HEK293 (cell line): Measurements from ENCODE around the gene ITPKC.
A peak's percentile ranks its signal among the peaks of the same experiment; 100 is the strongest.

Source experiments
- CTCF ChIA-PET: fragments of 350-600 bp; formaldehyde crosslinking; extraction: SDS; loops from one replicate; lab custom pipeline; 2021; ENCODE audit warnings: antibody characterized with exemption; lab: Yijun Ruan, JAX
- POLR2A ChIA-PET: fragments of 300-600 bp; formaldehyde crosslinking; extraction: SDS; loops from one replicate; lab custom pipeline; 2020; ENCODE audit warnings: antibody characterized with exemption, inconsistent platforms; lab: Yijun Ruan, JAX
- H3K27ac ChIP-seq: fragments of 200-500 bp; sonication (Bioruptor generic); 2 replicates; pipeline ENCODE4 v1.5.1; 2014; ENCODE audit warnings: low read depth, low read length, control low read depth, inconsistent platforms; ENCODE audit errors: extremely low read depth
- H3K36me3 ChIP-seq, 2 experiments: fragments of 200-500 bp in 1 of 2; sonication (Bioruptor generic) in 1 of 2; 1 replicate in 1 of 2; 2 replicates in 1 of 2; pipeline ENCODE4 v1.5.1; 2014 to 2017; ENCODE audit warnings: inconsistent platforms in 2 of 2, low read length in 2 of 2; ENCODE audit not compliant: control insufficient read depth in 2 of 2, insufficient read depth in 1 of 2
- H3K4me1 ChIP-seq: fragments of 200-500 bp; sonication (Bioruptor generic); 2 replicates; pipeline ENCODE4 v1.5.1; 2014; ENCODE audit warnings: mild to moderate bottlenecking, low read length, inconsistent platforms; ENCODE audit not compliant: control insufficient read depth, insufficient read depth
- H3K4me3 ChIP-seq: 2 replicates; pipeline ENCODE4 v1.5.1; 2011; ENCODE audit warnings: low read depth, mild to moderate bottlenecking, control low read depth, low read length, moderate library complexity
- H3K9me3 ChIP-seq: fragments of 200-500 bp; sonication (Bioruptor generic); 2 replicates; pipeline ENCODE4 v1.5.1; 2014; ENCODE audit warnings: low read depth, low read length, inconsistent platforms; ENCODE audit not compliant: control insufficient read depth, insufficient read depth
- BCL11A ChIP-seq: fragments of 450-650 bp; formaldehyde crosslinking; IDR thresholded peaks from 2 replicates; pipeline ENCODE4 v1.5.1; 2016; ENCODE audit warnings: low read depth, missing biosample characterization, missing genetic modification characterization
- BCL11B ChIP-seq: fragments of 450-650 bp; formaldehyde crosslinking; IDR thresholded peaks from 2 replicates; pipeline ENCODE4 v1.5.1; 2016; ENCODE audit warnings: low read depth, missing biosample characterization, missing genetic modification characterization
- HOXA7 ChIP-seq: sonication (generic); formaldehyde crosslinking; IDR thresholded peaks from 2 replicates; pipeline ENCODE4 v1.8.1; 2022; ENCODE audit warnings: missing genetic modification reagents, borderline replicate concordance
- SETDB1 ChIP-seq: IDR thresholded peaks from one replicate; pipeline ENCODE4 v1.6.1; 2017; ENCODE audit warnings: mild to moderate bottlenecking, low read length, moderate library complexity, mixed read lengths; ENCODE audit not compliant: insufficient read length
- ZBTB17 ChIP-seq: fragments of 450-650 bp; formaldehyde crosslinking; IDR thresholded peaks from 2 replicates; pipeline ENCODE4 v1.5.1; 2016; ENCODE audit warnings: missing biosample characterization, missing genetic modification characterization
- ZNF19 ChIP-seq: fragments of 450-650 bp; formaldehyde crosslinking; IDR thresholded peaks from 2 replicates; pipeline ENCODE4; 2016; ENCODE audit warnings: missing biosample characterization, missing genetic modification characterization, low read depth
- ZNF211 ChIP-seq: fragments of 450-650 bp; formaldehyde crosslinking; IDR thresholded peaks from 2 replicates; pipeline ENCODE4 v1.5.1; 2016; ENCODE audit warnings: low read depth, missing biosample characterization, missing genetic modification characterization
- ZNF214 ChIP-seq: fragments of 450-650 bp; formaldehyde crosslinking; IDR thresholded peaks from 2 replicates; pipeline ENCODE4 v1.5.1; 2017; ENCODE audit warnings: missing biosample characterization, mild to moderate bottlenecking, missing genetic modification characterization, borderline replicate concordance
- ZNF302 ChIP-seq: fragments of 450-650 bp; formaldehyde crosslinking; IDR thresholded peaks from 2 replicates; pipeline ENCODE4 v1.5.1; 2016; ENCODE audit warnings: missing biosample characterization, missing genetic modification characterization, low read depth
- ZNF335 ChIP-seq: fragments of 450-650 bp; formaldehyde crosslinking; conservative IDR thresholded peaks from 2 replicates; pipeline ENCODE4 v1.5.1; 2016; ENCODE audit warnings: missing biosample characterization, missing genetic modification characterization
- ZNF473 ChIP-seq: fragments of 450-650 bp; formaldehyde crosslinking; IDR thresholded peaks from 2 replicates; pipeline ENCODE4 v1.5.1; 2017; ENCODE audit warnings: missing biosample characterization, missing genetic modification characterization
- ZNF501 ChIP-seq: fragments of 450-650 bp; formaldehyde crosslinking; IDR thresholded peaks from 2 replicates; pipeline ENCODE4 v1.5.1; 2016; ENCODE audit warnings: missing biosample characterization, missing genetic modification characterization
- ZNF558 ChIP-seq: fragments of 450-650 bp; formaldehyde crosslinking; IDR thresholded peaks from 2 replicates; pipeline ENCODE4 v1.5.1; 2016; ENCODE audit warnings: missing biosample characterization, missing genetic modification characterization
- ZSCAN30 ChIP-seq: fragments of 450-650 bp; IDR thresholded peaks from 2 replicates; pipeline ENCODE4 v1.5.1; 2018; ENCODE audit warnings: missing biosample characterization, mild to moderate bottlenecking, missing genetic modification characterization, moderate library complexity
- ZXDB ChIP-seq: fragments of 450-650 bp; formaldehyde crosslinking; IDR thresholded peaks from 2 replicates; pipeline ENCODE4 v1.5.1; 2016; ENCODE audit warnings: missing biosample characterization, missing genetic modification characterization
- TF ChIP-seq, protein P1 (sequence below): fragments of 450-650 bp; formaldehyde crosslinking; IDR thresholded peaks from 2 replicates; pipeline ENCODE4 v1.5.1; 2016; ENCODE audit warnings: missing biosample characterization, missing genetic modification characterization
- TF ChIP-seq, protein P2 (sequence below): fragments of 450-650 bp; formaldehyde crosslinking; IDR thresholded peaks from 2 replicates; pipeline ENCODE4 v1.5.1; 2017; ENCODE audit warnings: missing biosample characterization, missing genetic modification characterization
- TF ChIP-seq, protein P3 (sequence below): fragments of 450-650 bp; formaldehyde crosslinking; IDR thresholded peaks from 2 replicates; pipeline ENCODE4 v1.5.1; 2016; ENCODE audit warnings: missing biosample characterization, missing genetic modification characterization
- TF ChIP-seq, protein P4 (sequence below): fragments of 450-650 bp; formaldehyde crosslinking; IDR thresholded peaks from 2 replicates; pipeline ENCODE4 v1.5.1; 2016; ENCODE audit warnings: missing biosample characterization, missing genetic modification characterization

The ITPKC gene

DNA sequence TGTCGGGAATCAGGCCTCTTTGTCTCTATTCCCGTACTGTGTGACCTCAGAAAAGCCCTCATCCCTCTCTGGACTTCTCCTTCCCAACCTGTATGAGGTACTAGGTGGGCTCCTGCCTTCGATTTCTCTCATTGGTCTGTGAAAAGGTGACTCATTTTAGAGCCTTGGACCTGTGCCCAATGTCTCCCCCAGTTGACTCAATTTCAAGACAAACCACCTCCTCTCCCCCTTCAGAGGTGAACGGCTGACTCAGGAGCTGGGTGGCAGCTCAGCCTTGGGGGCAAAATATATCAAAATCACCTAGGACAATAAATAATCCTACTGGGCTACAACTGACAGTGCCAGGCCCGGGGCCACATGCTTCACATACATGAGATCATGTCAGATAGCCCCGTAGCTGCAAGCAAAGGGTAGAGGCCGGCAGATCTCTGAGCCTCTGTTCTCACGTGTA is 856 bp upstream of the ITPKC start (continued):
- TF ChIP-seq ZNF211 (tag by site-specific recombination) = no peak
- TF ChIP-seq, protein P1, sequence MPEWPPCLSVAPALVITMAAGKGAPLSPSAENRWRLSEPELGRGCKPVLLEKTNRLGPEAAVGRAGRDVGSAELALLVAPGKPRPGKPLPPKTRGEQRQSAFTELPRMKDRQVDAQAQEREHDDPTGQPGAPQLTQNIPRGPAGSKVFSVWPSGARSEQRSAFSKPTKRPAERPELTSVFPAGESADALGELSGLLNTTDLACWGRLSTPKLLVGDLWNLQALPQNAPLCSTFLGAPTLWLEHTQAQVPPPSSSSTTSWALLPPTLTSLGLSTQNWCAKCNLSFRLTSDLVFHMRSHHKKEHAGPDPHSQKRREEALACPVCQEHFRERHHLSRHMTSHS (tag by site-specific recombination) = no peak
- TF ChIP-seq ZNF214 (tag by site-specific recombination) = no peak
- TF ChIP-seq ZNF473 (tag by site-specific recombination) = no peak
- TF ChIP-seq ZNF558 (tag by site-specific recombination) = 0 out of 2 replicates have a peak, but pooled peaks have one; percentile 12
- TF ChIP-seq, protein P2, sequence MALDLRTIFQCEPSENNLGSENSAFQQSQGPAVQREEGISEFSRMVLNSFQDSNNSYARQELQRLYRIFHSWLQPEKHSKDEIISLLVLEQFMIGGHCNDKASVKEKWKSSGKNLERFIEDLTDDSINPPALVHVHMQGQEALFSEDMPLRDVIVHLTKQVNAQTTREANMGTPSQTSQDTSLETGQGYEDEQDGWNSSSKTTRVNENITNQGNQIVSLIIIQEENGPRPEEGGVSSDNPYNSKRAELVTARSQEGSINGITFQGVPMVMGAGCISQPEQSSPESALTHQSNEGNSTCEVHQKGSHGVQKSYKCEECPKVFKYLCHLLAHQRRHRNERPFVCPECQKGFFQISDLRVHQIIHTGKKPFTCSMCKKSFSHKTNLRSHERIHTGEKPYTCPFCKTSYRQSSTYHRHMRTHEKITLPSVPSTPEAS (tag by site-specific recombination) = no peak
- TF ChIP-seq, protein P3, sequence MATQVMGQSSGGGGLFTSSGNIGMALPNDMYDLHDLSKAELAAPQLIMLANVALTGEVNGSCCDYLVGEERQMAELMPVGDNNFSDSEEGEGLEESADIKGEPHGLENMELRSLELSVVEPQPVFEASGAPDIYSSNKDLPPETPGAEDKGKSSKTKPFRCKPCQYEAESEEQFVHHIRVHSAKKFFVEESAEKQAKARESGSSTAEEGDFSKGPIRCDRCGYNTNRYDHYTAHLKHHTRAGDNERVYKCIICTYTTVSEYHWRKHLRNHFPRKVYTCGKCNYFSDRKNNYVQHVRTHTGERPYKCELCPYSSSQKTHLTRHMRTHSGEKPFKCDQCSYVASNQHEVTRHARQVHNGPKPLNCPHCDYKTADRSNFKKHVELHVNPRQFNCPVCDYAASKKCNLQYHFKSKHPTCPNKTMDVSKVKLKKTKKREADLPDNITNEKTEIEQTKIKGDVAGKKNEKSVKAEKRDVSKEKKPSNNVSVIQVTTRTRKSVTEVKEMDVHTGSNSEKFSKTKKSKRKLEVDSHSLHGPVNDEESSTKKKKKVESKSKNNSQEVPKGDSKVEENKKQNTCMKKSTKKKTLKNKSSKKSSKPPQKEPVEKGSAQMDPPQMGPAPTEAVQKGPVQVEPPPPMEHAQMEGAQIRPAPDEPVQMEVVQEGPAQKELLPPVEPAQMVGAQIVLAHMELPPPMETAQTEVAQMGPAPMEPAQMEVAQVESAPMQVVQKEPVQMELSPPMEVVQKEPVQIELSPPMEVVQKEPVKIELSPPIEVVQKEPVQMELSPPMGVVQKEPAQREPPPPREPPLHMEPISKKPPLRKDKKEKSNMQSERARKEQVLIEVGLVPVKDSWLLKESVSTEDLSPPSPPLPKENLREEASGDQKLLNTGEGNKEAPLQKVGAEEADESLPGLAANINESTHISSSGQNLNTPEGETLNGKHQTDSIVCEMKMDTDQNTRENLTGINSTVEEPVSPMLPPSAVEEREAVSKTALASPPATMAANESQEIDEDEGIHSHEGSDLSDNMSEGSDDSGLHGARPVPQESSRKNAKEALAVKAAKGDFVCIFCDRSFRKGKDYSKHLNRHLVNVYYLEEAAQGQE (tag by site-specific recombination) = no peak
- no peak for TF ChIP-seq HOXA7 (CRISPR knock-in tag)
- TF ChIP-seq ZNF19 (tag by site-specific recombination) = no peak

DNA sequence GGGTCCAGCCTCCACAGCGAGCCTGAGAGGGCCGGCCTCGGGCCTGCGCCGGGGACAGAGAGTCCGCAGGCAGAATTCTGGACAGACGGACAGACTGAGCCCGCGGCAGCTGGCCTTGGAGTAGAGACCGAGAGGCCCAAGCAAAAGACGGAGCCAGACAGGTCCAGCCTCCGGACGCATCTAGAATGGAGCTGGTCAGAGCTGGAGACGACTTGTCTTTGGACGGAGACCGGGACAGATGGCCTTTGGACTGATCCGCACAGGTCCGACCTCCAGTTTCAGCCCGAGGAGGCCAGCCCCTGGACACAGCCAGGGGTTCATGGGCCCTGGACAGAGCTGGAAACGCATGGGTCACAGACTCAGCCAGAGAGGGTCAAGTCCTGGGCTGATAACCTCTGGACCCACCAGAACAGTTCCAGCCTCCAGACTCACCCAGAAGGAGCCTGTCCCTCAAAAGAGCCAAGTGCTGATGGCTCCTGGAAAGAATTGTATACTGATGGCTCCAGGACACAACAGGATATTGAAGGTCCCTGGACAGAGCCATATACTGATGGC is 490 bp downstream of the ITPKC start:
- TF ChIP-seq ZXDB (tag by site-specific recombination) (peak; percentile 61), ZSCAN30 (peak; percentile 100; the same call in 1 of the 2 replicates), BCL11B (tag by site-specific recombination) (peak; percentile 78; the same call in 1 of the 2 replicates), BCL11A (peak; percentile 87), ZNF302 (tag by site-specific recombination) (no peak), SETDB1 (peak; percentile 92), ZNF335 (tag by site-specific recombination) (peak; percentile 98), ZBTB17 (tag by site-specific recombination) (no peak), ZNF501 (tag by site-specific recombination) (peak; percentile 48)
- TF ChIP-seq, protein P4, sequence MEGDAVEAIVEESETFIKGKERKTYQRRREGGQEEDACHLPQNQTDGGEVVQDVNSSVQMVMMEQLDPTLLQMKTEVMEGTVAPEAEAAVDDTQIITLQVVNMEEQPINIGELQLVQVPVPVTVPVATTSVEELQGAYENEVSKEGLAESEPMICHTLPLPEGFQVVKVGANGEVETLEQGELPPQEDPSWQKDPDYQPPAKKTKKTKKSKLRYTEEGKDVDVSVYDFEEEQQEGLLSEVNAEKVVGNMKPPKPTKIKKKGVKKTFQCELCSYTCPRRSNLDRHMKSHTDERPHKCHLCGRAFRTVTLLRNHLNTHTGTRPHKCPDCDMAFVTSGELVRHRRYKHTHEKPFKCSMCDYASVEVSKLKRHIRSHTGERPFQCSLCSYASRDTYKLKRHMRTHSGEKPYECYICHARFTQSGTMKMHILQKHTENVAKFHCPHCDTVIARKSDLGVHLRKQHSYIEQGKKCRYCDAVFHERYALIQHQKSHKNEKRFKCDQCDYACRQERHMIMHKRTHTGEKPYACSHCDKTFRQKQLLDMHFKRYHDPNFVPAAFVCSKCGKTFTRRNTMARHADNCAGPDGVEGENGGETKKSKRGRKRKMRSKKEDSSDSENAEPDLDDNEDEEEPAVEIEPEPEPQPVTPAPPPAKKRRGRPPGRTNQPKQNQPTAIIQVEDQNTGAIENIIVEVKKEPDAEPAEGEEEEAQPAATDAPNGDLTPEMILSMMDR = 0 out of 2 replicates have a peak, but pooled peaks have one; percentile 20
- peak overlapping the region; percentile 60 for H3K4me3 ChIP-seq
- ChIA-PET POLR2A (interaction anchor here (0.5 to 2.4 kb wide), 27 partner anchors 9 to 1282 kb away, joined by 3 to 49 read pairs (median 6); partner anchors contain the start of genes ACTMAP, HNRNPUL1, NUMBL and RAB4B), CTCF (interaction anchor here (0.5 to 1.4 kb wide), 6 partner anchors 19 to 194 kb away, joined by 3 to 8 read pairs (median 4); partner anchors contain the start of gene EGLN2)
- H3K4me1 ChIP-seq = peaks cover 47% of the 10 kb centered on the region
- peak overlapping the region; percentile 86 for H3K27ac ChIP-seq
- H3K9me3 ChIP-seq = no peaks in the 10 kb centered on the region
- peaks cover 22 to 42% of the 10 kb centered on the region in 2 experiments for H3K36me3 ChIP-seq
